HEK293 (cell line): ENCODE measurements around the gene XIRP1.

Experiments used
- CTCF ChIA-PET: fragments of 350-600 bp; formaldehyde crosslinking; extraction: SDS; loops from one replicate; lab custom pipeline; 2021; ENCODE audit warnings: antibody characterized with exemption; lab: Yijun Ruan, JAX
- POLR2A ChIA-PET: fragments of 300-600 bp; formaldehyde crosslinking; extraction: SDS; loops from one replicate; lab custom pipeline; 2020; ENCODE audit warnings: antibody characterized with exemption, inconsistent platforms; lab: Yijun Ruan, JAX
- H3K27ac ChIP-seq: fragments of 200-500 bp; sonication (Bioruptor generic); 2 replicates; pipeline ENCODE4 v1.5.1; 2014; ENCODE audit warnings: low read depth, low read length, control low read depth, inconsistent platforms; ENCODE audit errors: extremely low read depth
- H3K36me3 ChIP-seq, 2 experiments: fragments of 200-500 bp in 1 of 2; sonication (Bioruptor generic) in 1 of 2; 1 replicate in 1 of 2; 2 replicates in 1 of 2; pipeline ENCODE4 v1.5.1; 2014 to 2017; ENCODE audit warnings: inconsistent platforms in 2 of 2, low read length in 2 of 2; ENCODE audit not compliant: control insufficient read depth in 2 of 2, insufficient read depth in 1 of 2
- H3K4me1 ChIP-seq: fragments of 200-500 bp; sonication (Bioruptor generic); 2 replicates; pipeline ENCODE4 v1.5.1; 2014; ENCODE audit warnings: mild to moderate bottlenecking, low read length, inconsistent platforms; ENCODE audit not compliant: control insufficient read depth, insufficient read depth
- H3K4me3 ChIP-seq: 2 replicates; pipeline ENCODE4 v1.5.1; 2011; ENCODE audit warnings: low read depth, mild to moderate bottlenecking, control low read depth, low read length, moderate library complexity
- H3K9me3 ChIP-seq: fragments of 200-500 bp; sonication (Bioruptor generic); 2 replicates; pipeline ENCODE4 v1.5.1; 2014; ENCODE audit warnings: low read depth, low read length, inconsistent platforms; ENCODE audit not compliant: control insufficient read depth, insufficient read depth
- GLI2 ChIP-seq: fragments of 450-650 bp; formaldehyde crosslinking; IDR thresholded peaks from 2 replicates; pipeline ENCODE4; 2017; ENCODE audit warnings: missing biosample characterization, missing genetic modification characterization, low read depth, borderline replicate concordance
- MEIS1 ChIP-seq: sonication (generic); formaldehyde crosslinking; IDR thresholded peaks from 2 replicates; pipeline ENCODE4 v1.8.1; 2022; ENCODE audit warnings: missing genetic modification reagents, mild to moderate bottlenecking, borderline replicate concordance
- PRDM1 ChIP-seq: fragments of 450-650 bp; formaldehyde crosslinking; IDR thresholded peaks from 2 replicates; pipeline ENCODE4; 2016; ENCODE audit warnings: missing biosample characterization, missing genetic modification characterization
- RBAK ChIP-seq: fragments of 450-650 bp; formaldehyde crosslinking; IDR thresholded peaks from 2 replicates; pipeline ENCODE4 v1.5.1; 2016; ENCODE audit warnings: missing biosample characterization, missing genetic modification characterization
- SETDB1 ChIP-seq: IDR thresholded peaks from one replicate; pipeline ENCODE4 v1.6.1; 2017; ENCODE audit warnings: mild to moderate bottlenecking, low read length, moderate library complexity, mixed read lengths; ENCODE audit not compliant: insufficient read length
- TSHZ1 ChIP-seq: fragments of 450-650 bp; formaldehyde crosslinking; IDR thresholded peaks from 2 replicates; pipeline ENCODE4 v1.5.1; 2016; ENCODE audit warnings: missing biosample characterization, missing genetic modification characterization, borderline replicate concordance
- YY1 ChIP-seq: fragments of 450-650 bp; formaldehyde crosslinking; IDR thresholded peaks from 2 replicates; pipeline ENCODE4 v1.5.1; 2018; ENCODE audit warnings: missing biosample characterization, missing genetic modification characterization
- YY2 ChIP-seq: fragments of 450-650 bp; formaldehyde crosslinking; IDR thresholded peaks from 2 replicates; pipeline ENCODE4 v1.5.1; 2016; ENCODE audit warnings: missing biosample characterization, missing genetic modification characterization
- ZBTB1 ChIP-seq: fragments of 450-650 bp; formaldehyde crosslinking; IDR thresholded peaks from 2 replicates; pipeline ENCODE4 v1.5.1; 2016; ENCODE audit warnings: missing biosample characterization, missing genetic modification characterization
- ZBTB17 ChIP-seq: fragments of 450-650 bp; formaldehyde crosslinking; IDR thresholded peaks from 2 replicates; pipeline ENCODE4 v1.5.1; 2016; ENCODE audit warnings: missing biosample characterization, missing genetic modification characterization
- ZNF174 ChIP-seq: fragments of 450-650 bp; formaldehyde crosslinking; IDR thresholded peaks from 2 replicates; pipeline ENCODE4 v1.5.0; 2017; ENCODE audit warnings: missing biosample characterization, mild to moderate bottlenecking, missing genetic modification characterization
- ZNF239 ChIP-seq: fragments of 450-650 bp; formaldehyde crosslinking; IDR thresholded peaks from 2 replicates; pipeline ENCODE4 v1.5.1; 2016; ENCODE audit warnings: missing biosample characterization, missing genetic modification characterization
- ZNF362 ChIP-seq: fragments of 450-650 bp; formaldehyde crosslinking; IDR thresholded peaks from 2 replicates; pipeline ENCODE4 v1.5.1; 2016; ENCODE audit warnings: missing biosample characterization, missing genetic modification characterization
- ZNF510 ChIP-seq: fragments of 450-650 bp; formaldehyde crosslinking; IDR thresholded peaks from 2 replicates; pipeline ENCODE4 v1.5.1; 2018; ENCODE audit warnings: mild to moderate bottlenecking, missing genetic modification characterization, missing biosample characterization; ENCODE audit not compliant: insufficient replicate concordance
- ZNF530 ChIP-seq: fragments of 450-650 bp; formaldehyde crosslinking; IDR thresholded peaks from 2 replicates; pipeline ENCODE4 v1.5.1; 2016; ENCODE audit warnings: low read depth, missing biosample characterization, missing genetic modification characterization
- ZNF549 ChIP-seq: fragments of 450-650 bp; IDR thresholded peaks from 2 replicates; pipeline ENCODE4 v1.5.1; 2018; ENCODE audit warnings: missing biosample characterization, missing genetic modification characterization, mild to moderate bottlenecking, inconsistent platforms, moderate library complexity
- ZNF624 ChIP-seq: fragments of 450-650 bp; formaldehyde crosslinking; IDR thresholded peaks from 2 replicates; pipeline ENCODE4 v1.5.1; 2017; ENCODE audit warnings: missing biosample characterization, missing genetic modification characterization
- ZNF658 ChIP-seq: fragments of 450-650 bp; formaldehyde crosslinking; IDR thresholded peaks from 2 replicates; pipeline ENCODE4; 2016; ENCODE audit warnings: missing biosample characterization, missing genetic modification characterization
- ZNF660 ChIP-seq: fragments of 450-650 bp; IDR thresholded peaks from 2 replicates; pipeline ENCODE4 v1.5.1; 2018; ENCODE audit warnings: missing biosample characterization, mild to moderate bottlenecking, missing genetic modification characterization
- ZNF692 ChIP-seq: fragments of 450-650 bp; formaldehyde crosslinking; IDR thresholded peaks from 2 replicates; pipeline ENCODE4 v1.5.1; 2016; ENCODE audit warnings: missing biosample characterization, missing genetic modification characterization
- ZNF704 ChIP-seq: fragments of 450-650 bp; formaldehyde crosslinking; IDR thresholded peaks from 2 replicates; pipeline ENCODE4 v1.5.1; 2016; ENCODE audit warnings: missing biosample characterization, missing genetic modification characterization
- ZNF792 ChIP-seq: fragments of 450-650 bp; formaldehyde crosslinking; IDR thresholded peaks from 2 replicates; pipeline ENCODE4 v1.5.1; 2016; ENCODE audit warnings: missing biosample characterization, missing genetic modification characterization
- ZSCAN4 ChIP-seq: fragments of 450-650 bp; formaldehyde crosslinking; IDR thresholded peaks from 2 replicates; pipeline ENCODE4 v1.5.1; 2017; ENCODE audit warnings: missing biosample characterization, missing genetic modification characterization

Gene XIRP1

GRCh38 chr3:39220407-39221140 lies 28.2 kb upstream of the XIRP1 start:
- Histone ChIP-seq H3K4me3 (no peak overlapping the region), H3K9me3 (no peaks in the 10 kb centered on the region), H3K4me1 (no peaks in the 10 kb centered on the region), H3K27ac (no peak overlapping the region), H3K36me3 (no peaks in the 10 kb centered on the region)
- no peak for TF ChIP-seq ZBTB17 (tag by site-specific recombination)
- TF ChIP-seq ZNF704 (tag by site-specific recombination): no peak
- TF ChIP-seq ZNF692 (tag by site-specific recombination): no peak
- no peak for TF ChIP-seq ZNF239 (tag by site-specific recombination)
- no peak for TF ChIP-seq MEIS1 (CRISPR knock-in tag)
- TF ChIP-seq ZNF549: no peak
- no peak for TF ChIP-seq ZBTB1 (tag by site-specific recombination)
- no peak for TF ChIP-seq ZNF530
- TF ChIP-seq ZNF174 (tag by site-specific recombination): no peak
- TF ChIP-seq GLI2: no peak
- TF ChIP-seq YY2 (tag by site-specific recombination): no peak
- no peak for TF ChIP-seq ZSCAN4 (tag by site-specific recombination)
- TF ChIP-seq PRDM1: no peak
- TF ChIP-seq ZNF660: no peak
- TF ChIP-seq RBAK (tag by site-specific recombination): no peak
- TF ChIP-seq ZNF792 (tag by site-specific recombination): no peak
- no peak for TF ChIP-seq ZNF658
- no peak for TF ChIP-seq YY1
- no peak for TF ChIP-seq ZNF510 (tag by site-specific recombination)
- TF ChIP-seq ZNF362 (tag by site-specific recombination): no peak
- POLR2A ChIA-PET: no interaction called here
- CTCF ChIA-PET: interaction anchor here (0.6 kb wide), 1 partner anchor 370 kb away, joined by 4 read pairs; no protein-coding TSS in a partner anchor

- Histone ChIP-seq H3K4me1 (no peaks in the 10 kb centered on the region), H3K27ac (no peak overlapping the region), H3K4me3 (no peak overlapping the region), H3K9me3 (no peaks in the 10 kb centered on the region), H3K36me3 (no peaks in the 10 kb centered on the region)
- CTCF ChIA-PET: no interaction called here
- POLR2A ChIA-PET: no interaction called here
- TF ChIP-seq GLI2: no peak
- TF ChIP-seq ZNF624 (tag by site-specific recombination): no peak
- TF ChIP-seq TSHZ1 (tag by site-specific recombination): no peak
- TF ChIP-seq SETDB1: no peak
These were observed 27.3 kb upstream of the XIRP1 start for GRCh38 chr3:39219702-39220101.
